ENCODE data around the gene CFHR2.
"Not testable (repeated sequence)": the region's sequence is repeated elsewhere in the genome, so short reads cannot be mapped to it uniquely, and the experiment has no call there.

The CFHR2 gene

GRCh38 chr1:196943568-196943967 lies at the start of gene CFHR2:
Gene CFHR2 (plus strand): TSS chr1:196943738. CDS start chr1:196943881, 143 bp downstream.
- DNase-seq (ENCODE audit: low read depth); H3K4me3 ChIP-seq (ENCODE audit: low read length): not testable (repeated sequence)

- DNase-seq (ENCODE audit: low read depth): no peak
- TF ChIP-seq CTCF (IDR thresholded peaks at IDR 0.05; ENCODE audit: insufficient read depth, low read depth, low read length, missing control alignments): no peak
- no peak overlapping the region for H3K4me3 ChIP-seq (ENCODE audit: low read length)
Observed at GRCh38 chr1:196896355-196896754, 47.2 kb upstream of the CFHR2 start.

- no peak overlapping the region for H3K4me3 ChIP-seq (ENCODE audit: low read length)
- TF ChIP-seq CTCF (IDR thresholded peaks at IDR 0.05; ENCODE audit: insufficient read depth, low read depth, low read length, missing control alignments): no peak
- no peak for DNase-seq (ENCODE audit: low read depth)
Observed at GRCh38 chr1:196897158-196897828, 46.2 kb upstream of the CFHR2 start.

- no peak for DNase-seq (ENCODE audit: low read depth)
- no peak overlapping the region for H3K4me3 ChIP-seq (ENCODE audit: low read length)
- TF ChIP-seq CTCF (IDR thresholded peaks at IDR 0.05; ENCODE audit: insufficient read depth, low read depth, low read length, missing control alignments): peak; percentile 16
Observed at GRCh38 chr1:196902344-196902743, 41.2 kb upstream of the CFHR2 start.

GRCh38 chr1:196910215-196910614 lies 33.3 kb upstream of the CFHR2 start:
- H3K4me3 ChIP-seq (ENCODE audit: low read length): no peak overlapping the region
- peak; percentile 7 for DNase-seq (ENCODE audit: low read depth)
- peak; percentile 18 for TF ChIP-seq CTCF (IDR thresholded peaks at IDR 0.05; ENCODE audit: insufficient read depth, low read depth, low read length, missing control alignments)

GRCh38 chr1:196912283-196912682 lies 31.3 kb upstream of the CFHR2 start:
- H3K4me3 ChIP-seq (ENCODE audit: low read length); DNase-seq (ENCODE audit: low read depth): not testable (repeated sequence)

- H3K4me3 ChIP-seq (ENCODE audit: low read length); DNase-seq (ENCODE audit: low read depth): not testable (repeated sequence)
Observed at GRCh38 chr1:196926839-196927238, 16.7 kb upstream of the CFHR2 start.

GRCh38 chr1:196932853-196933252 lies 10.7 kb upstream of the CFHR2 start:
- DNase-seq (ENCODE audit: low read depth); H3K4me3 ChIP-seq (ENCODE audit: low read length): not testable (repeated sequence)

GRCh38 chr1:196933531-196934189 lies 9.9 kb upstream of the CFHR2 start:
- no peak overlapping the region for H3K4me3 ChIP-seq (ENCODE audit: low read length)
- no peak for TF ChIP-seq CTCF (IDR thresholded peaks at IDR 0.05; ENCODE audit: insufficient read depth, low read depth, low read length, missing control alignments)

GRCh38 chr1:196941474-196941873 lies 2.1 kb upstream of the CFHR2 start:
- not testable (repeated sequence) for DNase-seq (ENCODE audit: low read depth); H3K4me3 ChIP-seq (ENCODE audit: low read length)

More at GRCh38 chr1:196933531-196934189, 9.9 kb upstream of the CFHR2 start:
- no peak for DNase-seq (ENCODE audit: low read depth)
